Renal cortex interstitium (tissue), 11 donors: ENCODE data around the gene ATXN10. TPM values are rescaled to one million over a fixed set of nuclear protein-coding genes. Genes with fewer than 3 reads are reported as not detected.
"Not testable (repeated sequence)": the region's sequence is repeated elsewhere in the genome, so short reads cannot be mapped to it uniquely, and the experiment has no call there.

ENCODE experiments used
- DNase-seq, 11 donors: peaks; one replicate each; pipeline ENCODE4 v3.0.0-alpha.2; 2013; ENCODE audit warnings: low read depth in 9 of 11, low spot score in 4 of 11; ENCODE audit errors: extremely low read depth in 1 of 11
- polyA plus RNA-seq, 3 donors: library from polyadenylated mRNA; unstranded; fragments of 120-200 nt; gene quantifications; one replicate each; pipeline ENCODE4 v1.2.1, GENCODE V29; 2013; ENCODE audit not compliant: insufficient read length in 3 of 3

Gene ATXN10
- polyA plus RNA-seq, 3 donors: 245 to 338 (median 294) TPM

DNA sequence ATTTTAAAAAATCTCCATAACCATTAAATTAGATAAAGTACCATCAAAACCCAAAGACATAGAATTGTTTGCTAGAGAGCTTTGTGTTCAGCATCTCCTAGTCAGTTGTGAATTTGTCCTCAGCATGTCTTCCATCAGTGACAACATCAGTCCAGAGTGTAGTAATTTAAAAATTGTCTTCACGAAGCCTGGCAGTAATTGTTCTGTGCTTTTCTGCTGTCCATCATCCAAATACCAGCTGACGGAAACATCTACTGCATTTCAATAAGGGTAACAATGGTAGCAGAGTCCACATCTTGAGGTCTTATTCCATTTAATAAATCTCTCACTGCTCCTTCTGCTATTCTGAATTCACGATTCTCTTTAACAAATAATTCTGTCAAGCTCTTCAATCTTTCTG is 121.5 kb downstream of the ATXN10 start:
- DNase-seq: no peak

DNA sequence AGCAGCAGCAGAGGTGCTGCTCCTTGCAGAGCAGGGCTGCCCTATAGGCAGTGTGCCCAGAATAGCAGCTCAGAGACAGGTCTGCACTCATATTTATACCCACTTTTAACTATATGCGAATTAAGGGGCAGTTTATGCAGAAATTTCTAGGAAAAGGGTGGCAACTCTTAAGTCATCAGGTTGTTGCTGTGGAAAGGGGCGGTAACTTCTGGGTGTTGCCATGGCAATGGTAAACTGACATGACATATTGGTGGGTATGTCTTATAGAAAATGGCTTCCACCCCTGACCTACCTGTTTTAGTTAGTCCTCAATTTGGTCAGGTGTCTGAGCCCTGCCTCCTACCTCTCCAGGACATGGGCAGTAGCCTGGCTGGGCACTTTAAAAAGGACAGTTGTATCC is 122.3 kb downstream of the ATXN10 start:
- DNase-seq: no peak

DNA sequence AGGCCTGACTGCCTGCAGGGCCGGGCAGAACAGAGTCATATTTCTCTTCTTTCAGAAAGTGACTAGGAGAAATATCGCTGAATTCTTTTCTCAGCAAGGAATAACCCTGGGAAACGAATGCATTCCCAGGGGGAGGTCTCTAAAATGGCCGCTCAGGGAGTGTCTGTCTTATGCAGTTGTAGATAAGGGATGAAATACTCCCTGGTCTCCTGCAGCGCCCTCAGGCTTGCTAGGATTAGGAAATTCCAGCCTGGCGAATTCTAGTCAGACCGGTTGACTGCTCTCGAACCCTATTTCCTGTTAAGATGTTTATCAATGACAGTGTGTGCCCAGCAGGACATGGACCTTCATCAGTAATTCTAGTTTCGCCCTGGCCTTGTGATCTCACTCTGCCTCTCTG is 124.4 kb downstream of the ATXN10 start:
- DNase-seq: not testable (repeated sequence)

DNA sequence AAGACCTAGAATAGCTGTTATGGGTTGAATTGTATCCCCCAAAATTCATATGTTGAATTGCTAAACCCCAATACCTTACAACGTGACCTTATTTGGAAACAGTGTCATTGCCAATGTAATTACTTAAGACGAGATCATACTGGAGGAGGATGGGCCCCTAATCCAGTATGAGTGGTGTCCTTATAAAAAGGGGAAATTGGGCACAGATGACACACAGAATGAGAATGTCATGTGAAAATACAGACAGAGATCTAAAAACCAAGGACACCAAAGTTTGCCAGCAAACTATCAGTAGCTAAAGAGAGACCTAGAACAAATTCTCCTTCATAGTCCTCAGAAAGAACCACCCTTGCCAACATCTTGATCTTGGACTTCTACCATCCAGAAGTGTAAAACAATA is 127.7 kb downstream of the ATXN10 start:
- DNase-seq: no peak

DNA sequence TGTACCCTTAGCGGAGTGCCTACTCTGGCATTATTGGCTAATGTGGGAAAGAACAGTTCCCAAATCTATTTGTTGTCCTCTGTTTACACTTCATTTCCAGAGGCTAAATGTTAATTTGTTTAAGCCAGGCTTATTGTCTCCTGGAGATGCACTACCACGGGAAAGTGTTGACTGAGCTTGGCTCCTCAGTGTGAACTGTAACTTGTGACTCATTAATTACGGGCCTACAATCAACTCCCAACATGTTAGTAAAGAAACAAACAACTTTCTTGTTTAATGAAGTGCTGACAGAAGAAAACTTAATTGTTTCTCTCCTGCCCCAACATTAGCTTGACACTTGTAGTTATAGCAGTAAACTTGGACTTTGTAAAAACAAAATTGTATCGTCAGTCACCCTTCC is 130.4 kb downstream of the ATXN10 start:
- DNase-seq: no peak

DNA sequence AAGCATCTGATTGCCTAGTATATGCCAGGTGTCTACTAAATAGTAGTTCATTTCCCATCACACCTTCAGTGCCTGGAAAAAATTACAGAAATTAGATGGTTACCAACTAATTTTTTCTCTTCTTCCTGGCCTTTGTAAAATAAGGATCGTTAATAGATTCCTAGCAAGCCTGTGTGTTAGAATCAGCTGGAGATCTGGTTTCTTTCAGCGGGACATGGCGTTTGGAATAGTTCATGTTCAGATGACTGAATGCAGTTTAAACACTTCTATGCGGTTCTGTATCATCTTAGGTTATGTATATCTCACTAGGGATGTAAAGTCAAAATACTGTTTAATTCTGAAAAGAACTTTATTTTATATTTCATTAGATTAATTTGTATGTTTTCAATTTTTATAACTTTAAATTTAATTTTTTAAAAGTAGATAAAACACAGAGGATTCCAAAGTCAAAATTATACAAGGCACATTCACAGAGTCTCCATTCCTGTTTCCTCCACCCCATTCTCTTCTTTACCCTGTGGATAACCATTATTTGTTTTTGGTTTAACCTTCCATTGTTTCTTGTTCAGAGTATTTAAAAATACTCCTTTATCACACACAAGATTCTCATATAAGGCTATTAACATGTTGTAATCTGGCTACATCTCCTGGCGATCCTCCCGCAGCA is 132.8 kb downstream of the ATXN10 start:
- DNase-seq: no peak

DNA sequence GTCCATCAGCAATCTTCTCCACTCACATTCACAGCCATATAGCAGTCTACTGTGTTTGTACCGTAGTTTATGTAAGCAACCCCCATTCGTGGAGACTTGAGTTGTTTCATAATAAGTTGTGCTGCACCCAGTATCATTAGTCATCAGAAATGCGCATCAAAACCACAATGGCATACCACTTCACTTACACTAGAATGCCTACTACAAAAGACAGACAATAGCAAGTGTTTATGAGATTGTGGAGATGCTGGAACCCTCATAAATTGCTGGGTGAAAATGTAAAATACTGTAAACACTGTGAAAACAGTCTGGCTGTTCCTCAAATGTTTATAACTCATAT is 133.3 kb downstream of the ATXN10 start:
- no peak for DNase-seq

DNA sequence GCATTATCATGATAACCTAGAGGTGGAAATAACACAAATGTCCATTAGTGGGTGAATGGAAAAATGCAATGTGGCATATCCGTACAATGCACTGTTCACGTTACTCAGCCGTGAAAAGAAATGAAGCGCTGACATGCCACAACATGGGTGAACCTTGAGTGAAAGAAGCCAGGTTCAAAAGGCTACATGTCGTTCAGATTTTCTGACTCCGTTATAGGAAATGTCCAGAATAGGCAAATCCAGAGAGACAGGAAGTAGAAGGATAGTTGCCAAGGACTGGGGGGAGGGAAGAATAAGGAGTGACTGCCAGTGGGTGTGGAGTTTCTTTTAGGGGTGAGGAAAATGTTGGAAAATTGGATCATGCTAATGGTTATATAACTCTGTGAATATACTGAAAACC is 133.8 kb downstream of the ATXN10 start:
- no peak for DNase-seq

DNA sequence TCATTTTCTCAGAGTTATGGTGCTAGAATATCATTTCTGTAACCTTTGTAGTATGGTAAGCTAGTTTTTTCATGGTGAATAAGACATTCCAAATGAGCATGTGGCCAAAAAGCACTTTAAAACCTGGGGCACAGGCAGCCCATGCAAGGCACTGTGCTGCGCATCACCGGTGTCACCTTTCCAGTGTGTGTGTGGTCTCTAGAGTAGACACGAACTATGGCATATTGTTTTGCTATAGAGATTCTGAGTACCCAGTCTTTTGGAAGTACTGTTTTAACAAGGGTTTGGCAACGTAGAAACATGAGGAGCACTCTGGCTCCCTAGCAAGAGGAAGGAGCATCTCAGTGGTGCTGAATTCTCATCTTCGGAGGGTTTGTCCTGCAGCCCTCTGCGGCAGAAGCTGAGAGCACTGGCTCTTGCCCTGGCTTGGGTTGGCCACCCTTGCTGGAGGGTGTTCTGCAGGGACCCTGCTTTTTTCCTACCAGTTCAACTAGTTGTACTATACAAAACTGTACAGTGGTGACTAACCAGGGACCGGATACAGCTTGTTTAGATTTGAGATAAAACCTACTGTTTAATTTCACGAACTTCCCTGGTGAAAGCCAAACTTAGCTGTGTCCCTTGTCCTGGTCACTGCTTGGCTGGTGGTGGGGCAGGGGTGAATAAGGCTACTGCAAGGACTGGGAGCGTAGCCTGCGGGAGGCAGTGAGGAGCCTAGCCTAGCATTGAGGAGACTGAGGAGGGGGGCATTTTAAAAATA is 135.7 kb downstream of the ATXN10 start:
- no peak for DNase-seq

DNA sequence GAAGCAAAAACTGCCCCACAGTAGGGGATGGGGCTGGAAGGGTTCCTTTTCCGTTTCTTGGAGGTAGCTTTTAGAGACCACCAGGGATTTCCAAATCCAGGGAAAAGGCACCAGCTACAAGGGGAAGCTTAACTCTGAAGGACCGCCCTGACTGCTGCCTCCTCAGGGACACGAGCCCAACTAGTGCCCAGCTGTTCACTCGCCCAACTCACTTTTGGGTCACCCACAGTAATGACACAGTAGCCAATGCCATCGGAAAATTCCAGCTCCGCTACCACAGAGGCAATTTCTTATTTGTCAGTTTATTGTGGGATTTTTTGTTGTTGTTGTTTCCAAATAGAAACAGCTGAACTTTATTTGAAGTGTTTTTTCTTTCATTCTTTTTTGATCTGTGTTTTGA is 141.3 kb downstream of the ATXN10 start:
- no peak for DNase-seq

DNA sequence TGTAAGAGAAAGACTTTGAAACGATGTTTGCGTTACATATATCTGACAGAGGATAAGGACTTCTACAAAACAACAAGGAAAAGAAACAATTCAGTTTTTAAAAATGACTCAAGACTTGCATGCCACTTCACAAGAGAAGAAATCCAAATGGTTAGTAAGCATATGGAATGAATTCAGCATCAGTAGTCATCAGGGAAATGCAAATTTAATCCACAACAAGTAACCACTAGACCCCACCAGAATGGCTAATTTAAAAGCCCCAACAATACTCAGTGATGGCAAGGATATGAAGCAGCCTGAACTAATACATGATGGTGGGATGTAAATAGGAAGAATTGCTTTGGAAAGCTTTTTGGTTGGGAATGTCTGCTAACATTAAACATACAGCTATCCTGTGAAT is 142.6 kb downstream of the ATXN10 start:
- DNase-seq: no peak

DNA sequence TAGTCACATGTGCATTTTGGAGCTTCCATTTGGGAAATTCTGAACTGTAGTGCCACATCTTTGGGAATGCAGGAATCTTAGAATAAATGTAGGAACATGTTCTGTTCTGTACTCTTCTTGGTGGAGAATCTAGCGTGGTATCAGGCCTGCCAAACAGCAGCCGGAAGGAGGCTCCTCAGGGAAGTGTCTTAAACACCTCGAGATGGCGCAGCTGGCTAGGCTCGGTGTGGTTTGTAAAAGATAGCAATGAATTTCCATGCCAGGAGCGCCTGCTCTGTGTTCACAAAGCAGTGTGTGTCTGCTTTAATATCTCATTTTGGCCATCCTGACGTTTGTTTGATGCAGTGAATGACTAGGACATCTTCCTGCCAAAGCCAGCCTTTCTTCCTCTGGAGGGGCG is 145.1 kb downstream of the ATXN10 start:
- DNase-seq: no peak

DNA sequence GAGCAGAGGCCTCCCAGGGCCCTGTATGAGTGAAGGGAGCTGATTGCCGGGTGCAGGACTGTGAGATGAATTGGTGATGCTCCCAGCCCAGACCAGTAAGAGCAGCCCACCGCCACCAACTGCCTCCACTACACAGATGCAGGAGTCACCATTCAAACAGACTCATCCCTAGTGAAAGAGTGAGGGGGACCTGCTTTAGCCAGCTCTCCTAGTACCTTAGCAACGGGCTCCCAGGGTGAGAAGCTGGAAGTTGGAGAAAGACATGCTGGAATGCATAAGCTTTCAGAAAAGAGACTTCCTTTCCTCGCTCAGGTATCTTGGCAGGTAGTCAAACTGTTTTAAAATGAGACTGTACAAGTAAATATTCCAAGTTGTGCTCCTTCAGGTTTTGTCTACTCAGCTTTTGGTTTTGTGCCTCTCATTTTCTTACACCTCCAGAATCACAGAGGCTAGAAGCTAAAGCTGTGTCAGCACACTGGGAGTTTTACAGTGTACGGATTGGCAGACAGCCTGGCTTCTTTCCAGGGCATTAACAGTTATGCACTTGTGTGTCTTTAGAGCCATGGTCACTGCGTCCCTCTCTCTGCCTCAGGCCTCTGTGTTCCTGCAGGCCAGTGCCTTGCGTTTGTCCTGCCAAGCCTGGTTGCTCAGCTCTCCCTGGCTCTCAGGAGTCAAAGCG is 146.2 kb downstream of the ATXN10 start:
- peak in 10 of 11 donors; percentile 8 to 54 (median 22) for DNase-seq

DNA sequence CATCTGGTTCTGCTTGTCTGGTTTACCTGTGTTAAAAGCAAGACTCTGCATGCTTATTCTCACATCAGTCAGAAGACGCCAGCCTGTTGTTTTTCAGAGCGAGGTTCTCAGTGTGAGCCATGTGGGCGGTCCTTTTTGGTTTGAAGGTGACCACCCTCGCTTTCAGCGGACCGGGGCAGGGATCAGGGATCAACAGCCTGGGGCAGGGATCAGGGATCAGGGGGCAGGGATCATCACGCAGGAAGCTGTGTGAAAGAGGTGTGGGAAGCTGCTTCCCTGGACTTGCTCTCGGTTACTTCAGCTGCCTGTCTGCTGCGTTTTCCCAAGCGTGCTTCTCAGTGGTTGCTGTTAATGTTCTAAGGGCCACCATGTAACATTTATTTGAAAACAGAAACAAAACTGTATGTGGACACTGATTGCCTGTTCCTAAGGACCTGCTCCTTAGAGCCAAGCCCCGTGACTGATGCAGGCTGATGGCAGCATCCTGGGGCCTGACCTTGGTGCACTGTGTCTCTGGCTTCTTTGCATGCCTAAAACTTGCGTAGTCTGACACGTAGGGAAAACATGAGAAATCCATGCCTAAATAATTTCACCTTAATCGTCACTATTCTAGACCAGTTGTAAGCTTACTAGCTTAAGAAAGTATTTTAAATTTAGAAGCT is 146.9 kb downstream of the ATXN10 start:
- DNase-seq: no peak

DNA sequence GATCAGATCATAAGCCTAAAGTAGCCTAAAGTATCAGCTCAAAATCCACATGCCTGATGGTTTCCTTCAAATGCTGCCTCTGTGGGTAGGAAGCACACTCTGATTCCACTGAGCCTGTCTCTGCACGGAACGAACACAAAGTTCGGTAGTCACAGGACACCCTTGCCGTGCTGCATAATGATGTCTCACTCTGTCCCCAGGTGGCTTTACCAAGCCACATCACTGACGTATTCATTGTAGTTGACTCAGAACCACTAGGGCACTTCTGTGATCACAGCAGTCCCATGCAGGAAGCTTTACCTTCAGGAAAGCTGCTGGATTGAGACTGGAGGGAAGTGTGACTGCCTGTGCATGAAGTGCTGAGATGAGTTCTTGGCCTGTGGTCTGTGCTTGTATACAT is 147.7 kb downstream of the ATXN10 start:
- DNase-seq: no peak

DNA sequence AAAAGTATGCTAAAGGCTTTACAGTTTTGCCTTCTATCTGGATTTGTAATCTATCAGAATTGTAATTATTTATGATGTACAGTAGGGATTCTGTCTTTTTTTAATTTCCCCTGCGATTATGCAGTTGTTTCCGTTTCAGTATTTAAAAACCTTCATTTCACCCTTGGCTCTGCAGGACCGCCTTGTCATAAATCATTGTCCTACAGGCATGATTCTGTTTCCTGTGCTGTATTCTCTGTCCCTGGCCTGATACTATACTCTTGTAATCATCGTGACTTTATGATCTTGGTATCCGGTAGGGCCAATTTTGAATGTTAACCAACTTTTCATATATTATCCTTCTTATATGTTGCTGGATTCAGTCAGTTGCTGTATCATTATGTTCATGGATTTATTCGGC is 151.7 kb downstream of the ATXN10 start:
- no peak for DNase-seq

DNA sequence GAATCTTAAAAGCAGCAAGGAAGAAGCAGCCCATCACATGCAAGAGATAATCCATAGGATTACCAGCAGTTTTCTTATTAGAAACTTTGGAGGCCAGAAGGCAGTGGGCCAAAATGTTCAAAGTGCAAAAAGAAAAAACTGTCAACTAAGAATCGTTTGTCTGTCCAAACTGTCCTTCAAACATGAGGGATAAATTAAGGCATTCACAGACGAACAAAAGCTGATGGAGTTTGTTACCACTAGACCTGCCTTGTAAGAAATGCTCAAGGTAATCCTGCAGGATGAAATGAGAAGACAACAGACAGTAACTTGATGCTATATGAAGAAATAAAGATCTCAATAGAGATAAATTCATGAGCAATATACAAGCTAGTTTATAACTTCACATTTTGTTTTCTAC is 154.9 kb downstream of the ATXN10 start:
- DNase-seq: no peak

DNA sequence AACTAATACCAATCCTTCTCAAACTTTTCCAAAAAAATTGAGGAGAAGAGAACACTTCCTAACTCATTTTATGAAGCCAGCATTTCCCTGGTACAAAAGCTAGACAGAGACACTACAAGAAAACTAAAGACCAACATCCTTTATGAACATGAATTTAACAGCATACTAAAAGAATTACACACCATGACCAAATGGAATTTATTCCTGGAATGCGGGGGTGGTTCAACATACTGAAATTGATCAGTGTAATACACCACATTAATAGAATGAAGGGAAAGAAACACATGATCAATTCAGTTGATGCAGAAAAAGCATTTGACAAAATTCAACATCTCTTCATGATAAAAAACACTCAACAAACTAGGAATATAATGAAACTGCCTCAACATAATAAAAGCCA is 157.2 kb downstream of the ATXN10 start:
- DNase-seq: no peak

DNA sequence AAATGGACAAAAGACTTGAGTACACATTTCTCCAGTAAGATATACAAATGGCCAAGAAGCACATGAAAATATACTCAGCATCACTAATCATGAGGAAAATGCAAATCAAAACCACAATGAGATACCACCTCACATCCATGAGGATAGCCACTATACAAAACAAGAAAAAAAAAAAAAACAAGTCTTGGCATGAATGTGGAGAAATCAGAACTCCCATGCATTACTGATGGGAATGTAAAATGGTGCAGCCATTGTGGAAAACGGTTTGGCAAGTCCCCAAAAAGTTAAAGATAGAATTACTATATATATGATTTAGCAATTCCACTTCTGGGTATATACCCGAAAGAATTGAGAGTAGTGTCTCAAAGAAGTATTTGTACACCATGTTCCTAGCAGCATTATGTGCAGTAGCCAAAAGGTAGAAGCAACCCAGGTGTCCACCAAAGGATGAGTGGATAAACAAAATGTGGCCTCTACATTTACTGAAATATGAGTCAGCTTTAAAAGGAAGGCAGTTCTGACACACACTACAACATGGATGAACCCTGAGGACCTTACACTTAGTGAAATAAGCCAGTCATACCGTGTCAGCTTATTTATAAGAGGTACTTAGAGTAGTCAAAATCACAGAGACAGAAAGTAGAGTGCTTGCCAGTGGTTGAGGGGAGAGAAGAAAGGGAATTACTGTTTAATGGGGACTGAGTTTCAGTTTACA is 159.1 kb downstream of the ATXN10 start:
- DNase-seq: no peak
